ENCODE results near the gene ZNF277.

GRCh38 chr7:112190120-112190519 lies 16.4 kb upstream of the ZNF277 start:
- TF ChIP-seq FOXM1 (IDR thresholded peaks at IDR 0.05; ENCODE audit: borderline replicate concordance, low read depth) (no peak), TAF1 (IDR thresholded peaks at IDR 0.05; ENCODE audit: low read depth) (no peak), TCF12 (IDR thresholded peaks at IDR 0.05; ENCODE audit: low read depth) (no peak), EP300 (IDR thresholded peaks at IDR 0.05; ENCODE audit: borderline replicate concordance) (no peak), EGR1 (IDR thresholded peaks at IDR 0.05) (no peak), MAX (IDR thresholded peaks at IDR 0.05) (no peak), REST (IDR thresholded peaks at IDR 0.05; ENCODE audit: low read depth) (no peak), YY1 (IDR thresholded peaks at IDR 0.05; ENCODE audit: low read depth) (no peak), CEBPB (IDR thresholded peaks at IDR 0.05) (no peak), TEAD4 (IDR thresholded peaks at IDR 0.05) (no peak), CREB1 (IDR thresholded peaks at IDR 0.05; ENCODE audit: low read depth) (no peak), NFIC (IDR thresholded peaks at IDR 0.05) (no peak), RAD21 (IDR thresholded peaks at IDR 0.05; ENCODE audit: low read depth) (no peak), ZBTB7A (IDR thresholded peaks at IDR 0.05; ENCODE audit: low read depth) (no peak)
